Mesodermal cell (in vitro differentiated cells): ENCODE data around the gene ADAM22.

Experiments used
- H3K27ac ChIP-seq: 2 replicates; pipeline ENCODE4 v1.7.0; 2013; ENCODE audit warnings: mild to moderate bottlenecking, low read depth, low read length, moderate library complexity; ENCODE audit not compliant: severe bottlenecking
- H3K36me3 ChIP-seq: 2 replicates; pipeline ENCODE4 v1.7.1; 2013; ENCODE audit warnings: mild to moderate bottlenecking, low read length, moderate library complexity; ENCODE audit not compliant: control insufficient read depth, insufficient read depth
- H3K4me1 ChIP-seq: one replicate; pipeline ENCODE4 v1.7.1; 2013; ENCODE audit warnings: mild to moderate bottlenecking, low read length; ENCODE audit not compliant: insufficient read depth, control insufficient read depth, poor library complexity, severe bottlenecking
- H3K4me3 ChIP-seq: 2 replicates; pipeline ENCODE4 v1.7.0; 2013; ENCODE audit warnings: low read length, control low read depth, mild to moderate bottlenecking; ENCODE audit not compliant: insufficient read depth, poor library complexity, severe bottlenecking; ENCODE audit errors: extremely low read depth
- H3K9me3 ChIP-seq: 2 replicates; pipeline ENCODE4 v1.7.1; 2013; ENCODE audit warnings: mild to moderate bottlenecking, low read length, moderate library complexity; ENCODE audit not compliant: control insufficient read depth
- WGBS, 2 experiments: methylation state at CpG; one replicate each; pipeline ENCODE4 v1.1.5; 2013; ENCODE audit warnings: missing lambda C conversion rate in 2 of 2; ENCODE audit not compliant: insufficient coverage in 2 of 2; 5-methylcytosine and 5-hydroxymethylcytosine counted together

ADAM22 gene

DNA sequence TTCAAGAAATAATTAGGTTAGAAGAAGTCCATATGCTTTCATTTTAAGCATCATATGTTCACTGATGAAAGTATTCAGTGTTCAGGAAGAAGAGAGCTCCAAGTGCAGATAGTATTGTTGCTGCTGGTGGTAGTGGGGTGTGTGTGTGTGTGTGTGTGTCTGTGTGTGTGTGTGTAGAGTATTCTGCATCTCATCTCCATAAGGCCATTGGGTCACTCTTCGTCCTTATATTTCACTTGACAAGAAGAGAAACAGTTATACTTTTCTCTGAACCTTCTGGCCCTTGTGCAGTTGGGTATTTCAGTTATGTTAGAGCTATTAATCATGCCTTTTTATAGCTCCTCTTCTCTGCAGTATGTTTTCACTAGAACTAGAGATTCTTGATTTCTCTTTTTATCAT lies 26.2 kb downstream of the ADAM22 start:
- H3K27ac ChIP-seq = no peak overlapping the region
- WGBS, 2 experiments = no CpG with 5 or more reads among the region's 1 CpG

DNA sequence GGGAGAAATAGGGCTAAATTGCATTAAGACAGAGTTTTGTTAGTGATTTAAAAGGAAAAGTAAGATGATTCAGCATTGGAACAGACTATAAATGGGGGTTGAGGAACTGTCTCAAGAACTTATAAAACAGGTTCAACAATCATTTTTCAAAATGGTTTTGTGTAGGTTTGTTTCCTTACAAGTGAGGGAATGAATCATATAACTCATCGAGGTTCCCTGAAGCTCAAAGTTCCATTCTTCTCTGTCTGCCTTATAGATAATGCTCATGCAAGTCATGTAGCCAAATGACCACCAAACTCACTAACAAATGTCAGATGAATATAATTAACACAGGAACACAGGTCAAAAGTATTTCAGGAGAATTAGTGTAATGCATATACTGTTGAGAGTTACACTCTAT lies 27.7 kb downstream of the ADAM22 start:
- WGBS, 2 experiments = 100% methylated on average over 1 of the region's 1 CpG; no CpG with 5 or more reads in 1 of the 2 experiments
- no peaks in the 10 kb centered on the region for H3K4me1 ChIP-seq
- no peaks in the 10 kb centered on the region for H3K36me3 ChIP-seq
- no peaks in the 10 kb centered on the region for H3K9me3 ChIP-seq
- no peak overlapping the region for H3K4me3 ChIP-seq
- no peak overlapping the region for H3K27ac ChIP-seq

More for the DNA sequence above, 26.2 kb downstream of the ADAM22 start:
- Histone ChIP-seq H3K4me3 (no peak overlapping the region), H3K36me3 (no peaks in the 10 kb centered on the region), H3K9me3 (no peaks in the 10 kb centered on the region), H3K4me1 (no peaks in the 10 kb centered on the region)

DNA sequence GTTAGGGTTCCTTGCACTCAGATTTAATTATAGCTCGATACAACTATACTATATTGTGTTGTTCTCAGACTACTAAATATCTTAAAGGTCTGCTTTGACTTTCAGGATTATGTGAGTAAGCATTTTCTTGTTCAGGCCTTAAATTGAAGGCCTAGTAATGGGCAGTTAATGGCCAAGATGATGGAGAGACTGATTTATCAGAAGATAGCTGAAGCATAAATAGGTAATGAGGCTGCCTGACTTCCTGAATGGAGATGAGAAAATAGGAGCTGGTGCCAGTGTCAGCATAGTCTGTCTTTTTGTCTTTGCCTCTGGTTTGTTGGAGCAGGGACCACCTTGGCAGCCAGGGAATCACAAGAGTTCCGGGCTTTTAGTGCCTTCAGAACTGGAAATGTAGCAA lies 32.2 kb downstream of the ADAM22 start:
- Histone ChIP-seq H3K36me3 (no peaks in the 10 kb centered on the region), H3K9me3 (no peaks in the 10 kb centered on the region), H3K27ac (no peak overlapping the region), H3K4me3 (no peak overlapping the region), H3K4me1 (no peaks in the 10 kb centered on the region)
- 80% methylated on average over 1 of the region's 2 CpGs; no CpG with 5 or more reads in 1 of the 2 experiments for WGBS, 2 experiments

DNA sequence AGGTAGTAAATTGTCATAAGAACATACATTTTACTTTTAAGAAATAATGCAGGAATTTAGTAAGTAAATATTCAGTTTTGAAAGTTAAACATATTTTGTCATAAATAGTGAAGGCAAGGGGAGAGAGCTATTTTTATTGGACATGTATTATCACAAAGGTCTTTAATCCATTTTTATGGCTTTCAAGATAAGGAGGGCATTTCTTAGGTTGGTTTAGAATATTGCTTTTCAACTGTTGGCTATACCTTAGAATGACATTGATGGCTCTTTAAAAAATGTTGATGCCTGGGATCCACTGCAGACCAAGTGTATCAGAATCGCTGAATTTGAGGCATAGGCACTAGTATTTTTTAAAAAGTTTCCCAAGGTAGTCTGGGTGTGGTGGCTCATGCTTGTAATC lies 34.0 kb downstream of the ADAM22 start:
- 100% methylated on average over 1 of the region's 1 CpG for WGBS, 2 experiments
- Histone ChIP-seq H3K4me1 (no peaks in the 10 kb centered on the region), H3K4me3 (no peak overlapping the region), H3K9me3 (no peaks in the 10 kb centered on the region), H3K27ac (no peak overlapping the region), H3K36me3 (no peaks in the 10 kb centered on the region)

DNA sequence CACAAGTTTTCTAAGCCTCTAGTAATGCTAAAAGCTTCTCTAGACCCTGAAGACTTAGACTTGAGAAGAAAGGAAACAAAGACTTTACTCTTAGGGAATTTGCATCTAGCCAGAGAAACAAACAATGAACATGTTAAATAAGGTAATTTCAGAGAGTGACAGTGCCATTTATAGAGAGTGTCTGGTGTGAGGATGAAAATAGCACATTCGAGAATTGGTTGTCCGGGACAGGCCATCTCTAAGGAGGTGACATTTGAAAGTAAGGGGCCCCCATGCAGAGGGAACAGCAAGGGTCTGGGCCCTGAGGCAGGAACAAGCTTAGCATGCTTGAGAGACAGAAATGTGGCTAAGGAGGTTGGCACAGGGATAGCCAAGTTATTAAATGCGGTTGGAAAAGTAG lies 48.1 kb downstream of the ADAM22 start:
- Histone ChIP-seq H3K36me3 (no peaks in the 10 kb centered on the region), H3K4me1 (no peaks in the 10 kb centered on the region), H3K27ac (no peak overlapping the region), H3K9me3 (no peaks in the 10 kb centered on the region), H3K4me3 (no peak overlapping the region)
- WGBS, 2 experiments = 89 to 90% methylated on average over 2 to 3 of the region's 3 CpGs

DNA sequence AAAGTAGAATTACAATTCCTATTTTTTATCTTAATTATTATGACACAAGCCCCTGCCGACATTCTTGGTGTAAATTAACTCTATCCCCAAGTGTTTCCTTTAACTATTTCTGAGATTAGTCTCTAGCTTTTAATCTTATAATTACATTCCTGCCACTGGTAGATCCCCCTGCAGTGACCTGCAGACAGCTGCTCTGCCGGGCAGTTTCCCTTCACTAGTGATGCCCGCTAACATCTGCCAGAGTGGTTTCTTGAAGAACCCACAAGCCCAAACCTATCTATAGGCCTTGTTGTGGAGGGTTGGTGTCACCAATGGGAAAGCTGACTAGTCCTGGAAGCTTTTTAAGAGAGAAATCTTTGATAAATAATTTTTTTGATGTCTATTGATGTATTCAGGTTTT lies 50.0 kb downstream of the ADAM22 start:
- 80% methylated on average over 2 of the region's 3 CpGs; no CpG with 5 or more reads in 1 of the 2 experiments for WGBS, 2 experiments
- H3K4me3 ChIP-seq = no peak overlapping the region
- H3K36me3 ChIP-seq = no peaks in the 10 kb centered on the region
- H3K27ac ChIP-seq = no peak overlapping the region
- no peaks in the 10 kb centered on the region for H3K4me1 ChIP-seq
- H3K9me3 ChIP-seq = no peaks in the 10 kb centered on the region

DNA sequence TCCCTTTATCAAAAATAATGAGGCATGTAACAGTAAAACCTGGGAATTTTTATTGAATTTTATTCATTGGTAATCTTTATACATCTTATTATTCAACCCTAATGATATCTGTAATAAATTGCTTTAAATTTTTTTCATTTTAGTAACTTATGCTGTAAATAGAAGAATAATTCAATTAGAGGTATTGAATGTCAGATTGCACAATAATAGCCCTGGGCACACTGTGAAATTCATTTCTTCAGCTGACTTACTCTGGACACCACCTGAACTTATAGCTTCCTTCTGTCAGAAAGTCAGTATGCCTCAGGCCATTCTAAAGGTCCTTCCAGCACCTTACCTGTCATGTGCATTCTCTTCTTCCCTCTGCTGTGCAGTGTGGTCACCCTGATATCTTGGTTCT lies 59.2 kb downstream of the ADAM22 start:
- Histone ChIP-seq H3K4me1 (no peaks in the 10 kb centered on the region), H3K9me3 (no peaks in the 10 kb centered on the region), H3K4me3 (no peak overlapping the region), H3K27ac (no peak overlapping the region), H3K36me3 (no peaks in the 10 kb centered on the region)

DNA sequence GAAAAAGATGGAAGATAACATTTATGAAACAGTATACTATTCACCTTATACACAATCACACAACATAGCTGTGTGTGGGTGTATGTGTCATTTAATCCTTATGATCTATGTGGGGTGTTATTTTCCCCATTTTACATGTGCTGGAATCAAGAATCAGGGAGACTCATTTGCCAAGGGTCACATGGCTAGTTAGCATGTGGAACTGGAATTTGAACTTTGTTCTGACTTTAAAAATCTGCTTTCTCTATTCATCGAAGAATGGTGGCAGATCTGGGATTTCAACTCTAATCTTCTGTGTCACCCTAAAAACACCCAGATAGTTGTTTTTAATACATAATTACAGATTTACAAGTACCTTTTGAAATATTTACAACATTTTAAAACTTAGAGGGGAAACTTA lies 65.2 kb downstream of the ADAM22 start:
- no peaks in the 10 kb centered on the region for H3K36me3 ChIP-seq
- WGBS, 2 experiments = no CpG with 5 or more reads among the region's 1 CpG
- no peak overlapping the region for H3K4me3 ChIP-seq
- no peak overlapping the region for H3K27ac ChIP-seq
- no peaks in the 10 kb centered on the region for H3K4me1 ChIP-seq
- no peaks in the 10 kb centered on the region for H3K9me3 ChIP-seq

DNA sequence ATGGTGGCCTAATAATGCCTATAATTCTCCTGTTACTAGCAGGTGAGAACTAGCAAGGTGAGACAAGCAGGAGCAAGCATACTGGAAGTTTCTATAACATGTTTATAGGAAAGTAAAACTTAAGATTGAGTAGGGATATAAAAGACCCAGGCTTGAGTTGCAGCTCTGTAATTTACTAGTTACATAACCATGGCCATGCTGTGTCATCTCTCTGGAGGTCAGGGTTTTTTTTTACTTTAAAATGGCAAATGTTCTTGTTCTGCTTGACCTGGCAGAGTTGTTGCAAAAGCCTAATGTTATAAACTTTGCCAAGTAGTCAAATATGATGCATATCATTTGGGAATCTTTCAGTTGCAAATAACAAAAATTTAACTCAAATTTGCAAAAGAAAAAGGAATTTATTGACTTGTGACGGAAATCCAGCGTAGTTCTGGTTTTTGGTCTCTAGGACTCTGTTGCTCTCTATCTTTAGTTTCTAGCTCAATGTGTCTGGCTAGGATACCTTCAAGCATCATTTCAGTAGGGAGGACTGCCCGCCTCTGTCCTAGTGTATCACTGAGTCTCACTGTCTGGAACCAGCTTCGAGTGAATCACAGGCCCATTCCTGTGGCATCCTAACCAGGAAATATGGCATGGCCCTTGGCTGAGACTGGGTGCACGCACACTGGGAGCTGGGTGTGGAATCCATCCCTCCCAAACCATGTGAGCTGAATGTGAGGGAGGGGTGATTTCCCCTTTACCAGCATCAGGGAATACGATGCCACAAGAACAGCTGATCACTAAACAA lies 67.9 kb downstream of the ADAM22 start:
- H3K27ac ChIP-seq = no peak overlapping the region
- no peaks in the 10 kb centered on the region for H3K4me1 ChIP-seq
- no peaks in the 10 kb centered on the region for H3K36me3 ChIP-seq
- no peaks in the 10 kb centered on the region for H3K9me3 ChIP-seq
- 91 to 100% methylated on average over 3 to 4 of the region's 6 CpGs for WGBS, 2 experiments
- no peak overlapping the region for H3K4me3 ChIP-seq

DNA sequence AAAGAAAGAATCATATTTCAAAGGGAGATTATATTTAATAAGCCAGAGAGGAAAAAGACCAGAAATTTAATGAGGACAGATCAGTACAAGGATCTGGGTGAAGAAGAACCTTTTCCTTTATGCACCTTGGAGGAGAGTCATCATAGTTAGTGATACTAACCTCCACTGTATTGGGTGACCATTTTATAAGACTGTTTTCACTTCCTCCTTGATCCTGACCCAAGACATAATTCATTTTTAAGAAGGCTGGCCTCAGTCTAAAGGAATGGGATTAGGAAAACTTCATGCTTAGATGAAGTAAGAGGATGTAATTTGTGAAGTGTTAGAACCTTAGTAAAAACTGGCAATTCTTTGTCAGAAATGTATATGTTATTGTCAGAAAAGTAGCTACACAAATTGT lies 68.6 kb downstream of the ADAM22 start:
- H3K9me3 ChIP-seq = no peaks in the 10 kb centered on the region

DNA sequence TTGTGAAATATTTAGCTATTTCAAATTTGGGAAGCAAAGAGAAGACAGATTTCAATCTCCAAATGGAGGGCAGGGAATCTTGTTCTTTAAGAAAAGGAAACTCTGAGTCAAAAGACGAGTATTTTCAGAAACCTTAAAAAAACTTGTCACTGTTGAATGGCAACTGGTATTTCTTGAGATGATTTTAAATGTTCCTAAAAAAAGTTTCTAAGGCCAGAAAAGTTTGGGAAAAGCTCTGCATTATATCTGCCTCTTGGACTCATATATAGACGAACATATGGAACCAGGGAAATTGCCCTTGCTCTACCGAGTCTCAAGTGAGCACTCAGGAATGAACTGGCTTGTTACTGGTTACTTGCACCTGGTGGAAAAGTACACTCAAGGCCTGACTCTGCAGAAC lies 69.5 kb downstream of the ADAM22 start:
- H3K36me3 ChIP-seq = no peaks in the 10 kb centered on the region
- WGBS, 2 experiments = 73 to 81% methylated on average over 2 to 3 of the region's 3 CpGs
- H3K4me3 ChIP-seq = no peak overlapping the region
- no peak overlapping the region for H3K27ac ChIP-seq
- no peaks in the 10 kb centered on the region for H3K9me3 ChIP-seq
- no peaks in the 10 kb centered on the region for H3K4me1 ChIP-seq

More for the DNA sequence above, 68.6 kb downstream of the ADAM22 start:
- no peaks in the 10 kb centered on the region for H3K4me1 ChIP-seq
- no peak overlapping the region for H3K4me3 ChIP-seq
- H3K27ac ChIP-seq = no peak overlapping the region
- no peaks in the 10 kb centered on the region for H3K36me3 ChIP-seq
